Measurements from ENCODE around the gene MPZL1. TPM values are rescaled to one million over a fixed set of nuclear protein-coding genes. Genes with fewer than 3 reads are reported as not detected.

MPZL1 gene
- total RNA-seq, 1 donor from 2014 or later: 133 TPM

GRCh38 chr1:167837326-167837725, 115.5 kb downstream of the MPZL1 start:
- Mint-ChIP-seq H3K36me3 (ENCODE audit: insufficient read depth) (no peaks in the 10 kb centered on the region), H3K4me1 (ENCODE audit: low read depth) (no peaks in the 10 kb centered on the region), H3K27ac (no peak overlapping the region), H3K9me3 (ENCODE audit: low read depth) (no peaks in the 10 kb centered on the region), H3K4me3 (ENCODE audit: low read depth) (no peak overlapping the region), H3K27me3 (no peaks in the 10 kb centered on the region)
- TF ChIP-seq CTCF (IDR thresholded peaks at IDR 0.05; ENCODE audit: unreplicated experiment): no peak
- no peak for DNase-seq (ENCODE audit: low spot score, unreplicated experiment)

GRCh38 chr1:167839009-167839408, 117.2 kb downstream of the MPZL1 start:
- no peak overlapping the region for H3K27ac Mint-ChIP-seq
- H3K27me3 Mint-ChIP-seq: no peaks in the 10 kb centered on the region
- no peak for TF ChIP-seq CTCF (IDR thresholded peaks at IDR 0.05; ENCODE audit: unreplicated experiment)
- no peak for DNase-seq (ENCODE audit: low spot score, unreplicated experiment)
- no peaks in the 10 kb centered on the region for H3K9me3 Mint-ChIP-seq (ENCODE audit: low read depth)
- no peaks in the 10 kb centered on the region for H3K4me1 Mint-ChIP-seq (ENCODE audit: low read depth)
- no peak overlapping the region for H3K4me3 Mint-ChIP-seq (ENCODE audit: low read depth)
- no peaks in the 10 kb centered on the region for H3K36me3 Mint-ChIP-seq (ENCODE audit: insufficient read depth)

Other genes with a start within 250 kb of the MPZL1 start
- gene CD247, start 203.5 kb upstream of the MPZL1 start, total RNA-seq: not detected in 2 replicates
- gene CREG1, start 168.2 kb upstream of the MPZL1 start, total RNA-seq: 27.7 and 32.3 TPM in 2 replicates
- 0.22 and 0.38 TPM in 2 replicates for gene RCSD1, start 91.8 kb upstream of the MPZL1 start, total RNA-seq
- gene ADCY10, start 192.2 kb downstream of the MPZL1 start, total RNA-seq: 0.55 and 0.60 TPM in 2 replicates
- gene DCAF6, start 214.7 kb downstream of the MPZL1 start, total RNA-seq: 42.7 and 45.7 TPM in 2 replicates
- 81.3 and 90.2 TPM in 2 replicates for gene MPC2, start 215.1 kb downstream of the MPZL1 start, total RNA-seq

Data from progenitor cell of endocrine pancreas (in vitro differentiated cells).